Naive B cell (primary cell): ENCODE results near the gene IFNL3. TPM values are rescaled to one million over a fixed set of nuclear protein-coding genes. Genes with fewer than 3 reads are reported as not detected.
"Not testable (repeated sequence)": the region's sequence is repeated elsewhere in the genome, so short reads cannot be mapped to it uniquely, and the experiment has no call there.

ENCODE experiments used
- ATAC-seq, 2 donors: fragments of 150-1000 bp; cut with Tn5 transposase; 2 replicates each; pipeline ENCODE4 v1.10.0; 2021; ENCODE audit warnings: low read depth in 2 of 2, mild to moderate bottlenecking in 2 of 2, moderate library complexity in 2 of 2
- DNase-seq: peaks from one replicate; pipeline ENCODE4 v3.0.0; 2022
- H3K27ac Mint-ChIP-seq, 6 donors: one replicate each; pipeline ENCODE4 v1.8.0; 2020 to 2022; ENCODE audit warnings: mild to moderate bottlenecking in 6 of 6, mixed read lengths in 6 of 6, moderate library complexity in 5 of 6, inconsistent platforms in 2 of 6
- H3K27me3 Mint-ChIP-seq, 3 donors: one replicate each; pipeline ENCODE4 v1.8.0; 2021 to 2022; ENCODE audit warnings: mixed read lengths in 3 of 3, mild to moderate bottlenecking in 1 of 3
- H3K36me3 Mint-ChIP-seq, 2 donors: one replicate each; pipeline ENCODE4 v1.8.0; 2020 to 2022; ENCODE audit warnings: mixed read lengths in 2 of 2, inconsistent platforms in 1 of 2, mild to moderate bottlenecking in 1 of 2
- H3K4me1 Mint-ChIP-seq, 3 donors: one replicate each; pipeline ENCODE4 v1.8.0; 2020 to 2022; ENCODE audit warnings: mixed read lengths in 3 of 3, inconsistent platforms in 1 of 3, mild to moderate bottlenecking in 1 of 3, moderate library complexity in 1 of 3
- H3K4me3 Mint-ChIP-seq, 8 donors: one replicate each; pipeline ENCODE4 v1.8.0; 2020 to 2022; ENCODE audit warnings: mild to moderate bottlenecking in 8 of 8, mixed read lengths in 8 of 8, moderate library complexity in 8 of 8, inconsistent platforms in 2 of 8
- H3K9me3 Mint-ChIP-seq, 7 donors: one replicate each; pipeline ENCODE4 v1.8.0; 2020 to 2022; ENCODE audit warnings: mixed read lengths in 7 of 7, mild to moderate bottlenecking in 5 of 7, inconsistent platforms in 2 of 7, moderate library complexity in 1 of 7
- polyA plus RNA-seq, 6 donors: library from polyadenylated mRNA; unstranded; fragments of 300-500 nt; fragmentation: Illumina TruSeq; gene quantifications; one replicate each; pipeline ENCODE4 v1.2.3, GENCODE V29; 2021; ENCODE audit warnings: low read depth in 6 of 6

IFNL3 gene
- not detected for polyA plus RNA-seq

GRCh38 chr19:39244410-39245100, at the start of gene IFNL3:
Gene IFNL3 (minus strand): TSS chr19:39245006. CDS start chr19:39244967, 39 bp downstream.
- not testable (repeated sequence) for ATAC-seq, DNase-seq, H3K36me3 Mint-ChIP-seq, H3K4me1 Mint-ChIP-seq, H3K9me3 Mint-ChIP-seq, H3K27ac Mint-ChIP-seq
- Mint-ChIP-seq H3K27me3 (peaks cover 8 to 44% (median 21%) of the 10 kb centered on the region in 3 donors), H3K4me3 (peak within 1 kb of the TSS in 1 of 8 donors; percentile 61)

- peaks cover 10 to 41% (median 30%) of the 10 kb centered on the region in 3 donors for H3K27me3 Mint-ChIP-seq
- H3K4me3 Mint-ChIP-seq = no peak overlapping the region
- H3K4me1 Mint-ChIP-seq = no peaks in the 10 kb centered on the region
- no peak overlapping the region for H3K27ac Mint-ChIP-seq
- no peak for DNase-seq
- H3K36me3 Mint-ChIP-seq = no peaks in the 10 kb centered on the region
- H3K9me3 Mint-ChIP-seq = peaks cover 0 to 9% (median 3%) of the 10 kb centered on the region in 7 donors
- no peak for ATAC-seq
These were observed 48.6 kb upstream of the IFNL3 start for GRCh38 chr19:39293394-39293793.

GRCh38 chr19:39284032-39284431, 39.2 kb upstream of the IFNL3 start:
- DNase-seq (no peak), ATAC-seq (no peak)
- no peaks in the 10 kb centered on the region for H3K4me1 Mint-ChIP-seq
- peaks cover 10 to 13% of the 10 kb centered on the region in 2 donors for H3K36me3 Mint-ChIP-seq
- H3K27ac Mint-ChIP-seq = no peak overlapping the region
- H3K27me3 Mint-ChIP-seq = peaks cover 5 to 26% (median 20%) of the 10 kb centered on the region in 3 donors
- H3K4me3 Mint-ChIP-seq = no peak overlapping the region
- peaks cover 0 to 43% (median 20%) of the 10 kb centered on the region in 7 donors for H3K9me3 Mint-ChIP-seq

- H3K36me3 Mint-ChIP-seq = peaks cover 10 to 13% of the 10 kb centered on the region in 2 donors
- no peak overlapping the region for H3K4me3 Mint-ChIP-seq
- peaks cover 0 to 36% (median 17%) of the 10 kb centered on the region in 7 donors for H3K9me3 Mint-ChIP-seq
- no peak overlapping the region for H3K27ac Mint-ChIP-seq
- DNase-seq (no peak), ATAC-seq (no peak)
- no peaks in the 10 kb centered on the region for H3K4me1 Mint-ChIP-seq
- peaks cover 5 to 26% (median 20%) of the 10 kb centered on the region in 3 donors for H3K27me3 Mint-ChIP-seq
These were observed 37.2 kb upstream of the IFNL3 start for GRCh38 chr19:39282021-39282420.

- H3K36me3 Mint-ChIP-seq = peaks cover 0 to 10% of the 10 kb centered on the region in 2 donors
- no peaks in the 10 kb centered on the region for H3K4me1 Mint-ChIP-seq
- H3K27ac Mint-ChIP-seq = no peak overlapping the region
- ATAC-seq (no peak), DNase-seq (no peak)
- H3K4me3 Mint-ChIP-seq = no peak overlapping the region
- H3K27me3 Mint-ChIP-seq = peaks cover 5 to 18% (median 9%) of the 10 kb centered on the region in 3 donors
- peaks cover 0 to 19% (median 11%) of the 10 kb centered on the region in 7 donors for H3K9me3 Mint-ChIP-seq
These were observed 32.8 kb upstream of the IFNL3 start for GRCh38 chr19:39277598-39277997.

GRCh38 chr19:39276740-39277139, 31.9 kb upstream of the IFNL3 start:
- Mint-ChIP-seq H3K4me1 (no peaks in the 10 kb centered on the region), H3K9me3 (peaks cover 0 to 12% (median 2%) of the 10 kb centered on the region in 7 donors), H3K36me3 (peaks cover 0 to 5% of the 10 kb centered on the region in 2 donors), H3K4me3 (no peak overlapping the region), H3K27me3 (peaks cover 5 to 15% (median 6%) of the 10 kb centered on the region in 3 donors), H3K27ac (peak overlapping the region in 1 of 6 donors; percentile 56)
- DNase-seq = no peak
- no peak for ATAC-seq

GRCh38 chr19:39275578-39275977, 30.8 kb upstream of the IFNL3 start:
- no peaks in the 10 kb centered on the region for H3K36me3 Mint-ChIP-seq
- DNase-seq = no peak
- H3K4me1 Mint-ChIP-seq = no peaks in the 10 kb centered on the region
- ATAC-seq = no peak
- H3K9me3 Mint-ChIP-seq = peaks cover 0 to 4% (median 0%) of the 10 kb centered on the region in 7 donors
- no peak overlapping the region for H3K4me3 Mint-ChIP-seq
- H3K27ac Mint-ChIP-seq = no peak overlapping the region
- peaks cover 6 to 13% (median 12%) of the 10 kb centered on the region in 3 donors for H3K27me3 Mint-ChIP-seq

GRCh38 chr19:39273859-39274258, 29.1 kb upstream of the IFNL3 start:
- H3K4me3 Mint-ChIP-seq, ATAC-seq, H3K27ac Mint-ChIP-seq, H3K4me1 Mint-ChIP-seq, H3K9me3 Mint-ChIP-seq, DNase-seq, H3K36me3 Mint-ChIP-seq: not testable (repeated sequence)
- peaks cover 20 to 24% (median 21%) of the 10 kb centered on the region in 3 donors for H3K27me3 Mint-ChIP-seq

- DNase-seq = no peak
- peaks cover 14 to 42% (median 31%) of the 10 kb centered on the region in 3 donors for H3K27me3 Mint-ChIP-seq
- H3K4me3 Mint-ChIP-seq = peak overlapping the region in 1 of 8 donors; percentile 70
- H3K27ac Mint-ChIP-seq = peak overlapping the region in 1 of 6 donors; percentile 67
- H3K36me3 Mint-ChIP-seq = no peaks in the 10 kb centered on the region
- no peaks in the 10 kb centered on the region for H3K9me3 Mint-ChIP-seq
- ATAC-seq = no peak
- no peaks in the 10 kb centered on the region for H3K4me1 Mint-ChIP-seq
These were observed 25.4 kb upstream of the IFNL3 start for GRCh38 chr19:39270036-39270871.

- not testable (repeated sequence) for DNase-seq, H3K36me3 Mint-ChIP-seq, H3K9me3 Mint-ChIP-seq, H3K4me1 Mint-ChIP-seq, ATAC-seq, H3K4me3 Mint-ChIP-seq
- H3K27ac Mint-ChIP-seq = peak overlapping the region in 1 of 6 donors; percentile 26
- H3K27me3 Mint-ChIP-seq = peaks cover 14 to 46% (median 32%) of the 10 kb centered on the region in 3 donors
These were observed 24.6 kb upstream of the IFNL3 start for GRCh38 chr19:39269369-39269768.

GRCh38 chr19:39268531-39269223, 23.9 kb upstream of the IFNL3 start:
- DNase-seq, H3K36me3 Mint-ChIP-seq, ATAC-seq, H3K4me1 Mint-ChIP-seq, H3K4me3 Mint-ChIP-seq, H3K9me3 Mint-ChIP-seq: not testable (repeated sequence)
- peak overlapping the region in 2 of 6 donors; percentile 26 to 72 for H3K27ac Mint-ChIP-seq
- H3K27me3 Mint-ChIP-seq = peaks cover 17 to 53% (median 39%) of the 10 kb centered on the region in 3 donors

- peak in 1 of 2 donors; percentile 40 for ATAC-seq
- not testable (repeated sequence) for H3K4me1 Mint-ChIP-seq, H3K4me3 Mint-ChIP-seq, H3K9me3 Mint-ChIP-seq, H3K36me3 Mint-ChIP-seq, DNase-seq
- H3K27me3 Mint-ChIP-seq = peaks cover 23 to 59% (median 45%) of the 10 kb centered on the region in 3 donors
- peak within 1 kb of the TSS in 2 of 6 donors; percentile 26 to 72 for H3K27ac Mint-ChIP-seq
These were observed 23.3 kb upstream of the IFNL3 start, which contains the start of gene IFNL2 for GRCh38 chr19:39268085-39268484. Gene IFNL2 (plus strand): TSS chr19:39268396. CDS start chr19:39268569, 173 bp downstream.
